Measurements from ENCODE around the gene ARL10. TPM values are rescaled to one million over a fixed set of nuclear protein-coding genes. Genes with fewer than 3 reads are reported as not detected.

The ARL10 gene
- total RNA-seq, 6 experiments from 2014 or later = 0.93 to 2.4 (median 1.1) TPM

GRCh38 chr5:176427971-176428370 lies 62.7 kb downstream of the ARL10 start:
- ATAC-seq (no peak), DNase-seq (peak in 1 of 3 donors; percentile 1)
- no peaks in the 10 kb centered on the region for H3K27me3 ChIP-seq
- H3K4me1 ChIP-seq = no peaks in the 10 kb centered on the region
- no peak overlapping the region for H3K4me3 ChIP-seq
- H3K27ac ChIP-seq = no peak overlapping the region
- TF ChIP-seq, protein P1, sequence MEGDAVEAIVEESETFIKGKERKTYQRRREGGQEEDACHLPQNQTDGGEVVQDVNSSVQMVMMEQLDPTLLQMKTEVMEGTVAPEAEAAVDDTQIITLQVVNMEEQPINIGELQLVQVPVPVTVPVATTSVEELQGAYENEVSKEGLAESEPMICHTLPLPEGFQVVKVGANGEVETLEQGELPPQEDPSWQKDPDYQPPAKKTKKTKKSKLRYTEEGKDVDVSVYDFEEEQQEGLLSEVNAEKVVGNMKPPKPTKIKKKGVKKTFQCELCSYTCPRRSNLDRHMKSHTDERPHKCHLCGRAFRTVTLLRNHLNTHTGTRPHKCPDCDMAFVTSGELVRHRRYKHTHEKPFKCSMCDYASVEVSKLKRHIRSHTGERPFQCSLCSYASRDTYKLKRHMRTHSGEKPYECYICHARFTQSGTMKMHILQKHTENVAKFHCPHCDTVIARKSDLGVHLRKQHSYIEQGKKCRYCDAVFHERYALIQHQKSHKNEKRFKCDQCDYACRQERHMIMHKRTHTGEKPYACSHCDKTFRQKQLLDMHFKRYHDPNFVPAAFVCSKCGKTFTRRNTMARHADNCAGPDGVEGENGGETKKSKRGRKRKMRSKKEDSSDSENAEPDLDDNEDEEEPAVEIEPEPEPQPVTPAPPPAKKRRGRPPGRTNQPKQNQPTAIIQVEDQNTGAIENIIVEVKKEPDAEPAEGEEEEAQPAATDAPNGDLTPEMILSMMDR (IDR thresholded peaks at IDR 0.05) = no peak
- no peak for TF ChIP-seq POLR2A (IDR thresholded peaks at IDR 0.05)
- H3K9me3 ChIP-seq = no peaks in the 10 kb centered on the region
- intact Hi-C loops (cut with DNase I) = no loop called here
- no peaks in the 10 kb centered on the region for H3K36me3 ChIP-seq
- WGBS (ENCODE audit: insufficient coverage, low coverage, low lambda C conversion rate, missing lambda C conversion rate) = 68% methylated on average over 4 of the region's 4 CpGs

DNA sequence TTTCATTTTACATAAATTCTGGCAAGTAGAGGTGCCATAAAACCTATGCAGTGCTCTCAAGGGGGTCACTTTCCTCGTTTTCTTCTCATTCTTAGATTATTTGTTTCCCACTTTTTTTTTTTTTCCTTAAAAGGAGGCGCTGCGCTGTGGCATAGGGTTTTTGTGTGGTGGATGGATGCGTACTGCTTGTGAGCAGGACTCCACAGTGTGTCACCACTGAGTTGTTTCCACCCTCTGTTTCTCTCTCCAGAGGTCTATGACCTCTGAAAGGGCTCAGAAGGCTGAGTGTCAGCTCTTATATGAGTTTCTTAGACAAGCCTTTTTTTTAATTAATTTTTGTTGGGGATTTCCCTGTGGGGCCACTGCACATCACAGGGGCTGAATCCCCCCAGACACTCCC lies 64.7 kb downstream of the ARL10 start:
- H3K9me3 ChIP-seq = no peaks in the 10 kb centered on the region
- H3K27me3 ChIP-seq = no peaks in the 10 kb centered on the region
- H3K36me3 ChIP-seq = no peaks in the 10 kb centered on the region
- TF ChIP-seq, protein P1 (IDR thresholded peaks at IDR 0.05) = peak in 2 of 4 donors; percentile 21 to 28
- TF ChIP-seq POLR2A (IDR thresholded peaks at IDR 0.05) = no peak
- H3K4me1 ChIP-seq = no peaks in the 10 kb centered on the region
- intact Hi-C loops (cut with DNase I) = no loop called here
- WGBS (ENCODE audit: insufficient coverage, low coverage, low lambda C conversion rate, missing lambda C conversion rate) = 44% methylated on average over 4 of the region's 4 CpGs
- ATAC-seq (peak in 3 of 4 donors; percentile 51 to 67 (median 56)), DNase-seq (no peak)
- no peak overlapping the region for H3K4me3 ChIP-seq
- no peak overlapping the region for H3K27ac ChIP-seq

MicroRNAs encoded within 50 kb of the gene (microRNA counts, 767-probe panel; counts per million panel counts)
- 237 counts per million for microRNA hsa-miR-1271-5p

Small RNA genes within 50 kb of the gene (microRNA-seq; reads per million reads assigned to microRNA genes)
- gene MIR1271 = 1.9 to 3.2 reads per million in 2 donors

Small RNA genes within 50 kb of the gene (small RNA-seq; reads per million reads assigned to genes)
- 0 to 0.87 reads per million in 2 experiments for gene MIR1271

Other genes starting within 250 kb of the ARL10 start
- gene SIMC1, start 127.1 kb upstream of the ARL10 start, total RNA-seq = 10 to 100 TPM in 4 of 6 experiments, 1 to 10 TPM in 2; 7.0 to 21.7 (median 11.2) TPM
- 10 to 100 TPM; 49.7 to 65.0 (median 57.6) TPM for gene KIAA1191, start 3.7 kb upstream of the ARL10 start, total RNA-seq
- gene NOP16, start 23.1 kb downstream of the ARL10 start, total RNA-seq = 10 to 100 TPM; 12.8 to 19.6 (median 17.2) TPM
- 100 to 1,000 TPM in 2 of 6 experiments, 10 to 100 TPM in 4; 39.0 to 107 (median 56.5) TPM for gene HIGD2A, start 23.3 kb downstream of the ARL10 start, total RNA-seq
- 10 to 100 TPM; 28.6 to 73.0 (median 31.3) TPM for gene CLTB, start 51.1 kb downstream of the ARL10 start, total RNA-seq
- gene FAF2, start 82.9 kb downstream of the ARL10 start, total RNA-seq = 10 to 100 TPM; 17.5 to 23.3 (median 19.8) TPM
- gene RNF44, start 171.9 kb downstream of the ARL10 start, total RNA-seq = 10 to 100 TPM in 4 of 6 experiments, 1 to 10 TPM in 2; 5.1 to 16.3 (median 12.7) TPM
- gene CDHR2, start 183.9 kb downstream of the ARL10 start, total RNA-seq = 10 to 100 TPM in 4 of 6 experiments, 1 to 10 TPM in 2; 6.8 to 89.2 (median 41.2) TPM
- under 1 TPM; 0.05 to 0.99 (median 0.30) TPM for gene GPRIN1, start 244.7 kb downstream of the ARL10 start, total RNA-seq